Lower lobe of right lung (tissue), 2 donors: Measurements from ENCODE around the gene PIH1D1. TPM values are rescaled to one million over a fixed set of nuclear protein-coding genes. Genes with fewer than 3 reads are reported as not detected.
"Not testable (repeated sequence)": the region's sequence is repeated elsewhere in the genome, so short reads cannot be mapped to it uniquely, and the experiment has no call there.

ENCODE experiments used
- ATAC-seq, 2 donors: fragments of 200-7000 bp; cut with Tn5 transposase; one replicate each; pipeline ENCODE4 v1.9.1; 2020 to 2022; ENCODE audit warnings: mild to moderate bottlenecking in 2 of 2, moderate library complexity in 2 of 2
- DNase-seq: peaks from one replicate; pipeline ENCODE4 v3.0.0-alpha.2; 2020
- H3K27ac ChIP-seq: fragments of 200-600 bp; one replicate; pipeline ENCODE4 v1.8.0; 2022
- H3K27me3 ChIP-seq: fragments of 200-600 bp; one replicate; pipeline ENCODE4 v1.8.0; 2022; ENCODE audit warnings: low read depth
- H3K36me3 ChIP-seq: fragments of 200-600 bp; one replicate; pipeline ENCODE4 v1.8.0; 2022; ENCODE audit warnings: mild to moderate bottlenecking
- H3K4me1 ChIP-seq: fragments of 200-600 bp; one replicate; pipeline ENCODE4 v1.8.0; 2022
- H3K4me3 ChIP-seq: fragments of 200-600 bp; one replicate; pipeline ENCODE4 v1.8.0; 2022; ENCODE audit warnings: mild to moderate bottlenecking
- H3K9me3 ChIP-seq: fragments of 200-600 bp; one replicate; pipeline ENCODE4 v1.8.0; 2022
- intact Hi-C: fragments of 100-400 bp; cut with DNase I; formaldehyde crosslinking; loops from one replicate; pipeline ENCODE4 v1.11.0; 2022
- total RNA-seq: library from RNA; stranded (reverse); fragmentation: NEBNext Ultra II Directional; extraction: Animal tissue kit (Norgen Biotek cat#: 25700); gene quantifications from one replicate; pipeline ENCODE4 v1.2.1, GENCODE V29; 2021
- TF ChIP-seq, protein P1 (sequence below): fragments of 200-600 bp; IDR thresholded peaks from one replicate; pipeline ENCODE4 v1.8.0; 2022; ENCODE audit warnings: antibody characterized with exemption, mild to moderate bottlenecking
- donor health status: DM: no; HTN: yes; CAD: no; lungs with severe emphysema.

PIH1D1 gene
- total RNA-seq, 1 donor from 2014 or later = 63.2 TPM

DNA sequence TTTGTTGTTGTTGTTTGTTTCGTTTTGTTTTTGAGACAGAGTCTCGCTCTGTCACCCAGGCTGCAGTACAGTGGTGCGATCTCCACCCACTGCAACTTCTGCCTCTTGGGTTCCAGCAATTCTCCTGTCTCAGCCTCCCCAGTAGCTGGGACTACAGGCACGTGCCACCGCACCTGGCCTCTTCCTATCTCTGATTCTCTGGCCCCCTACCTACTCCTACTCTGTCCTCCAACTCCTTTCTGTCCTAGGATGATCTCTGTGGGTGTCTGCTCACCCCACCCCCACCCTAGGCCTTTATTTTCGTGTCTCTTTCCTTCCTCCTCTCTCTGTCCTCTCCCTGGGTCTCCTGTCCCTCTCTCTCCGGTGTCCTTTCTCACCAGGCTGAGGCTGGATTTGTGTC is 1.2 kb downstream of the PIH1D1 start:
- peak overlapping the region; percentile 71 for H3K4me3 ChIP-seq
- H3K36me3 ChIP-seq = peaks cover 29% of the 10 kb centered on the region
- no peak for DNase-seq
- no peaks in the 10 kb centered on the region for H3K9me3 ChIP-seq
- H3K27ac ChIP-seq = no peak overlapping the region
- intact Hi-C loops = no loop called here
- ATAC-seq = no peak
- no peaks in the 10 kb centered on the region for H3K27me3 ChIP-seq
- TF ChIP-seq, protein P1, sequence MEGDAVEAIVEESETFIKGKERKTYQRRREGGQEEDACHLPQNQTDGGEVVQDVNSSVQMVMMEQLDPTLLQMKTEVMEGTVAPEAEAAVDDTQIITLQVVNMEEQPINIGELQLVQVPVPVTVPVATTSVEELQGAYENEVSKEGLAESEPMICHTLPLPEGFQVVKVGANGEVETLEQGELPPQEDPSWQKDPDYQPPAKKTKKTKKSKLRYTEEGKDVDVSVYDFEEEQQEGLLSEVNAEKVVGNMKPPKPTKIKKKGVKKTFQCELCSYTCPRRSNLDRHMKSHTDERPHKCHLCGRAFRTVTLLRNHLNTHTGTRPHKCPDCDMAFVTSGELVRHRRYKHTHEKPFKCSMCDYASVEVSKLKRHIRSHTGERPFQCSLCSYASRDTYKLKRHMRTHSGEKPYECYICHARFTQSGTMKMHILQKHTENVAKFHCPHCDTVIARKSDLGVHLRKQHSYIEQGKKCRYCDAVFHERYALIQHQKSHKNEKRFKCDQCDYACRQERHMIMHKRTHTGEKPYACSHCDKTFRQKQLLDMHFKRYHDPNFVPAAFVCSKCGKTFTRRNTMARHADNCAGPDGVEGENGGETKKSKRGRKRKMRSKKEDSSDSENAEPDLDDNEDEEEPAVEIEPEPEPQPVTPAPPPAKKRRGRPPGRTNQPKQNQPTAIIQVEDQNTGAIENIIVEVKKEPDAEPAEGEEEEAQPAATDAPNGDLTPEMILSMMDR = no peak
- peaks cover 28% of the 10 kb centered on the region for H3K4me1 ChIP-seq

DNA sequence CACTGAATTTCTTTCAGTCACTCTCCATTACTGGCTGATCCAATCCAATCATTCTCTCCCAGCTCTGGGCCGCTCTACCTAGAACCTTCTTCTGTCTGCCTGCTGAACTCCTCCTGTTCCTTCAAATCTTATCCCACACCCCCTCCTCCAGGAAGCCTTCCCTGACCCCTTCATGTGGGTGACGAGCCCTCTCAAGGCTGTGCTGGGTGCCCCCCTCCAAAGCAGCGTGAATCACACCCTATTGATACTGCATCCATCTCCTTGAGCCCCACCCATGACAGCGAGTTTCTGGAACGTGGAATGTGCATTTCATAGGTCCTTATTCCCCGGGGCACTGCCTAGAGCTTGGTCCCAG is 3.2 kb downstream of the PIH1D1 start:
- H3K9me3 ChIP-seq = no peaks in the 10 kb centered on the region
- intact Hi-C loops = loop anchor here (10.0 kb wide), 1 partner anchor 54 kb away; no protein-coding TSS in a partner anchor
- peaks cover 21% of the 10 kb centered on the region for H3K4me1 ChIP-seq
- H3K4me3 ChIP-seq = no peak overlapping the region
- DNase-seq = no peak
- no peak overlapping the region for H3K27ac ChIP-seq
- H3K27me3 ChIP-seq = no peaks in the 10 kb centered on the region
- H3K36me3 ChIP-seq = peaks cover 29% of the 10 kb centered on the region
- ATAC-seq = no peak
- TF ChIP-seq, protein P1 = no peak

DNA sequence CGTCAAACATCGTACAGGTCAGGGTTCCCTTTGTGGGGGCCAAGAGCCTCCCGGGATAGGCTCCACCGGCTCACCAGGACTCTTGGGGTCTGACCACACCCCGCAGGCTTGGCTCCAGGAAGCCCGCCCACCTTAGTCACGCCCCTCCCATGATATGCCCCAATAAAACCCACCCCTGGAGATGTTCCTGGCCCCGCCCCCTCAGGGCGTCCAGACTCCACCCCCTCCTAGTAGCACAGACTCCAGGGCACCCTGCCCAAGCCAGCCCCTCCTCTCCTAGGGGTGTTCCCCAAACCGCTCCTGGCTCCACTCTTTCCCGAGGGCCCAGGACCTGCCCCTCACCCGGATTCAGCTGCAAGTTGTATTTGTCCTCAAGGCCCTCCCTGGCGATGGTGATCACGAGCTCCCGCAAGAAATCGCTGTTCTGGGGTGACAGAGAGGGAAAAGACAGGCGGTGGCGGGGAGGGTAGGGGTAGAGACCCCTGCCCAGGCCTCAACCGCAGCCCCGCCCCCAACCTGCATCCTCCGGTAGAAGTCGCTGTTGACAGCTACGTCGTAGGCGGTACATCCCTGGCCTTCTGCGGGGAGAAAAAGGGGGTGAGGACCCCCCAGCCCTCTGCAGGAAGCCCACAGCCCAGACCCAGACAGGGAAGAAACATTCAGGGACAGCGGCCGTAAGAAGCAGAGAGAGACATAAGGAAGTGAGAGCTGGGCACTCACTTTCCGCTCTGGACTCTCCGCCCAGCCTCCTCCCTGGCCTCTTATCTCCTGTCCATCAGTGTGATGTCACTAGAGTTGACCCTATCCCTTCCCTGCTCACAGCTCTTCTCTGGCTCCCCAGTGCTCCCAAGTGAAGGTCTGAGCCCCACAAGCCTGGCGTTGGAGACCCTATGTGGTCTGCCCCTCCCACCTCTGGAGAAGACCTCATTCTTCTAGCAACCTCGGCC is 3.9 kb downstream of the PIH1D1 start:
- Histone ChIP-seq H3K9me3 (no peaks in the 10 kb centered on the region), H3K36me3 (peaks cover 29% of the 10 kb centered on the region), H3K27me3 (no peaks in the 10 kb centered on the region), H3K4me3 (no peak overlapping the region), H3K27ac (no peak overlapping the region), H3K4me1 (peaks cover 20% of the 10 kb centered on the region)
- intact Hi-C loops = loop anchor here (10.0 kb wide), 1 partner anchor 53 kb away; no protein-coding TSS in a partner anchor
- ATAC-seq = no peak
- TF ChIP-seq, protein P1 = no peak
- DNase-seq = no peak

DNA sequence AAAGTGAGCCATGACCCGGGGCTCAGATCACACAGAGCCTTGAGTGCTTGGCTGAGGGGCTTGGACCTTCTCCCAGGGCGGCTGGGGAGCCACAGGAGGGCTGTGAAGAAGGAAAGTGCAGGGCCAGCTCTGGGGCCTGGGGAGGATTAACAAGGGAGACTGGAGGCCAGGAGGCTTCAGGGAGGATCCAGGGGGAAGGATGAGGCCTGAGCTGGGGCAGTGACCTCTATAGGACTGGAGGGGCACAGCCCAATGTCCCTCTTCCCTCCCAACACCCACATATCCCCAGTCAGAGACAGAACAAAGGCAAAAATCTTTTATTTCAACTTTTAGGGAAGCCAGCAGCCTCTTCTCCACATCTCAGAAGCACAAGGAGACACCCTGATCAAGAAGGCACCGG is 5.6 kb downstream of the PIH1D1 start:
- TF ChIP-seq, protein P1 = no peak
- peaks cover 29% of the 10 kb centered on the region for H3K36me3 ChIP-seq
- intact Hi-C loops = loop anchor here (10.0 kb wide), 1 partner anchor 51 kb away; no protein-coding TSS in a partner anchor
- no peaks in the 10 kb centered on the region for H3K9me3 ChIP-seq
- no peak overlapping the region for H3K27ac ChIP-seq
- ATAC-seq = no peak
- H3K27me3 ChIP-seq = peaks cover 11% of the 10 kb centered on the region
- peaks cover 17% of the 10 kb centered on the region for H3K4me1 ChIP-seq
- H3K4me3 ChIP-seq = no peak overlapping the region
- no peak for DNase-seq

DNA sequence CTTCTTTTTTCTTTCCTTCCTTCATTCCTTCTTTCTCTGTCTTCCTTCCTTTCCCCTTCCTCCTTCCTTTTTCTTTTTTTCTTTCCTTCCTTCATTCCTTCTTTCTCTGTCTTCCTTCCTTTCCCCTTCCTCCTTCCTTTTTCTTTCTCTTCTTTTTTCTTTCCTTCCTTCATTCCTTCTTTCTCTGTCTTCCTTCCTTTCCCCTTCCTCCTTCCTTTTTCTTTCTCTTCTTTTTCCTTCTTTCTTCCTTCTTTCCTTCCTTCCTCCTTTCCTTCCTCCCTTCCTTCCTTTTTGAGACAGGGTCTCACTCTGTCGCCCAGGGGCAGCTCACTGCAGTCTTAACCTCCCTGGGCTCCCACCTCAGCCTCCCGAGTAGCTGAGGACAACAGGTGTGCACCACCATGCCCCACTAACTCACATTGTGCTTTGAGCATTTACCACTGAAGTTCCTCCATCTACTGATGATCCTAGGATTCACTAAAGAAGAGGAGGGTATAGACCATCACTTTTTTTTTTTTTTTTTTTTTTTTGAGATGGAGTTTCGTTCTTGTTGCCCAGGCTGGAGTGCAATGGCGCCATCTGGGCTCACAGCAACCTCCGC is 7.4 kb downstream of the PIH1D1 start:
- not testable (repeated sequence) for DNase-seq, ATAC-seq, H3K27ac ChIP-seq, H3K4me1 ChIP-seq, H3K9me3 ChIP-seq
- peaks cover 25% of the 10 kb centered on the region for H3K36me3 ChIP-seq
- H3K27me3 ChIP-seq = peaks cover 29% of the 10 kb centered on the region
- peak overlapping the region; percentile 86 for H3K4me3 ChIP-seq
- intact Hi-C loops = loop anchor here (10.0 kb wide), 1 partner anchor 49 kb away; no protein-coding TSS in a partner anchor
